Smooth muscle cell (in vitro differentiated cells): Measurements from ENCODE around the gene CADM2. TPM values are rescaled to one million over a fixed set of nuclear protein-coding genes. Genes with fewer than 3 reads are reported as not detected.

Source experiments
- DNase-seq: peaks from one replicate; lab custom pipeline; 2025; ENCODE audit not compliant: unreplicated experiment; lab: John Stamatoyannopoulos, UW
- H2AFZ ChIP-seq: fragments of 200-600 bp; sonication (generic); 2 replicates; pipeline ENCODE4 v1.6.0; 2016; ENCODE audit warnings: antibody characterized with exemption, low read depth, mild to moderate bottlenecking
- H3F3A ChIP-seq: fragments of 200-600 bp; sonication (generic); 2 replicates; pipeline ENCODE4 v1.6.0; 2017; ENCODE audit warnings: antibody characterized with exemption, low read depth
- H3K27ac ChIP-seq: fragments of 200-600 bp; sonication (generic); 2 replicates; pipeline ENCODE4 v1.5.1; 2016; ENCODE audit warnings: low read depth, mild to moderate bottlenecking
- H3K27me3 ChIP-seq: fragments of 200-600 bp; sonication (generic); 2 replicates; pipeline ENCODE4 v1.6.1; 2016; ENCODE audit warnings: low read depth, mild to moderate bottlenecking
- H3K36me3 ChIP-seq: fragments of 200-600 bp; sonication (generic); 2 replicates; pipeline ENCODE4 v1.5.1; 2016; ENCODE audit warnings: low read depth
- H3K4me1 ChIP-seq: fragments of 200-600 bp; sonication (generic); 2 replicates; pipeline ENCODE4 v1.5.1; 2016; ENCODE audit warnings: low read depth
- H3K4me2 ChIP-seq: fragments of 200-600 bp; sonication (generic); 2 replicates; pipeline ENCODE4 v1.6.0; 2016; ENCODE audit warnings: mild to moderate bottlenecking
- H3K4me3 ChIP-seq: fragments of 200-600 bp; sonication (generic); 2 replicates; pipeline ENCODE4 v1.5.1; 2016; ENCODE audit warnings: mild to moderate bottlenecking
- H3K79me2 ChIP-seq: fragments of 200-600 bp; sonication (generic); 2 replicates; pipeline ENCODE4 v1.6.0; 2016; ENCODE audit warnings: low read depth, mild to moderate bottlenecking
- H3K9ac ChIP-seq: fragments of 200-600 bp; sonication (generic); 2 replicates; pipeline ENCODE4 v1.6.0; 2016; ENCODE audit warnings: low read depth
- H3K9me3 ChIP-seq: fragments of 200-600 bp; sonication (generic); replicated peaks from 2 replicates; pipeline ENCODE4 v1.5.1; 2016; ENCODE audit warnings: low read depth
- H4K20me1 ChIP-seq: fragments of 200-600 bp; sonication (generic); 2 replicates; pipeline ENCODE4 v1.6.0; 2016; ENCODE audit warnings: low read depth
- WGBS: methylation state at CpG from one replicate; pipeline ENCODE4 v1.1.7; 2016; ENCODE audit warnings: low lambda C conversion rate; 5-methylcytosine and 5-hydroxymethylcytosine counted together
- polyA plus RNA-seq: library from polyadenylated mRNA; unstranded; fragments of >200 nt; fragmentation: Nextera tagmentation; extraction: Ambion mirVana; gene quantifications from 2 replicates; pipeline ENCODE4 v1.2.1, GENCODE V29; 2016
- total RNA-seq: library from RNA; depleted of rRNA; stranded (reverse); fragments of >200 nt; gene quantifications from 2 replicates; pipeline ENCODE4 v1.2.3, GENCODE V29; 2014
- TF ChIP-seq, protein P1 (sequence below): fragments of 200-600 bp; sonication (generic); IDR thresholded peaks from 2 replicates; pipeline ENCODE4 v1.5.1; 2017; ENCODE audit warnings: borderline replicate concordance, mild to moderate bottlenecking, antibody characterized with exemption; ENCODE audit not compliant: insufficient read depth, poor library complexity, severe bottlenecking

Gene CADM2
- total and polyA plus RNA-seq, 2 experiments from 2014 or later = 0.13 TPM; not detected in 1

DNA sequence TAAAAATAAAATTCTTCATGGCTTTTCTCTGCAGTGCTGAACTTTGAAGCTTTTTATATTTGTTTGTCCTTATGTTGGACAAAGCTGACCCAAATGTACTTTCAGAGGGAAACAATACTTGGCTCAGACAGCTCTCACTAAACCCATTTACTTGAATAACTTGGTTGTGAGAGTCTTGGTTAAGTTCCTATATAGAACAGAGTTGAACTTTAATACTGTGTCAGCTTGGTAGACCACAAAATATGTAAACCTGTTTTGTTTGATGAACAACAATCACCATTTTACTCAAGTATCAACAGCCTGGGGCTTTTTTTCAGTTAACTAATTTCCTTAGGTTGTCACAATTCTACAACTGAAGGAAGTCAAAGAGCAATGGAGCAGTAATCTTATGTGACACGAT, 211.9 kb downstream of the CADM2 start:
- TF ChIP-seq, protein P1, sequence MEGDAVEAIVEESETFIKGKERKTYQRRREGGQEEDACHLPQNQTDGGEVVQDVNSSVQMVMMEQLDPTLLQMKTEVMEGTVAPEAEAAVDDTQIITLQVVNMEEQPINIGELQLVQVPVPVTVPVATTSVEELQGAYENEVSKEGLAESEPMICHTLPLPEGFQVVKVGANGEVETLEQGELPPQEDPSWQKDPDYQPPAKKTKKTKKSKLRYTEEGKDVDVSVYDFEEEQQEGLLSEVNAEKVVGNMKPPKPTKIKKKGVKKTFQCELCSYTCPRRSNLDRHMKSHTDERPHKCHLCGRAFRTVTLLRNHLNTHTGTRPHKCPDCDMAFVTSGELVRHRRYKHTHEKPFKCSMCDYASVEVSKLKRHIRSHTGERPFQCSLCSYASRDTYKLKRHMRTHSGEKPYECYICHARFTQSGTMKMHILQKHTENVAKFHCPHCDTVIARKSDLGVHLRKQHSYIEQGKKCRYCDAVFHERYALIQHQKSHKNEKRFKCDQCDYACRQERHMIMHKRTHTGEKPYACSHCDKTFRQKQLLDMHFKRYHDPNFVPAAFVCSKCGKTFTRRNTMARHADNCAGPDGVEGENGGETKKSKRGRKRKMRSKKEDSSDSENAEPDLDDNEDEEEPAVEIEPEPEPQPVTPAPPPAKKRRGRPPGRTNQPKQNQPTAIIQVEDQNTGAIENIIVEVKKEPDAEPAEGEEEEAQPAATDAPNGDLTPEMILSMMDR = no peak
- H3K27ac ChIP-seq = no peak overlapping the region
- 77% methylated on average over 1 of the region's 1 CpG for WGBS

DNA sequence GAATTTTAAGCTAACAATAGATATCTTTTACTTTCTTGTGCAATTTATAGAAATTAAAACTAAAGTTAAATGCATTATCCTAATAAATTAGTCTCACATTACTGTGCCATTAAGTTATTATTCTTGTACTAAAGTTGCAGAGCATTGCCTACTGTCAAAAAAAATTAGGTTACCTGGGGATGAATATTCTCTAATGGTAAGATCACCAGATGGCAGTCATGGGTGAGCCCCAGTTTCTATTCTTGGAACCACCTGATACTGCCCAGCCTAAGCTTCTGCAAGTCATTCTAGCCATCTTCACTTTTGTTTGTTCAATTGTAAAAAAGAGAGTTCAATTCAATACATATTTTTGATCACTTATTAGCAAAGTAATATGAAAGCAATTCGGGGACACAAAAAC, 213.2 kb downstream of the CADM2 start:
- no peaks in the 10 kb centered on the region for H3K9me3 ChIP-seq
- DNase-seq = no peak
- H4K20me1 ChIP-seq = no peaks in the 10 kb centered on the region
- no peak overlapping the region for H3K9ac ChIP-seq
- H3K4me3 ChIP-seq = no peak overlapping the region
- no peak overlapping the region for H2AFZ ChIP-seq
- no peak overlapping the region for H3K27ac ChIP-seq
- no peaks in the 10 kb centered on the region for H3K36me3 ChIP-seq
- TF ChIP-seq, protein P1 = no peak
- H3K27me3 ChIP-seq = no peaks in the 10 kb centered on the region
- no peaks in the 10 kb centered on the region for H3K4me1 ChIP-seq
- WGBS = 95% methylated on average over 1 of the region's 1 CpG
- H3K79me2 ChIP-seq = no peaks in the 10 kb centered on the region
- H3F3A ChIP-seq = no peaks in the 10 kb centered on the region
- no peak overlapping the region for H3K4me2 ChIP-seq

More for the DNA sequence above, 211.9 kb downstream of the CADM2 start:
- no peak overlapping the region for H3K9ac ChIP-seq
- H2AFZ ChIP-seq = no peak overlapping the region
- no peak overlapping the region for H3K4me2 ChIP-seq
- DNase-seq = no peak
- no peak overlapping the region for H3K4me3 ChIP-seq
- H3K4me1 ChIP-seq = no peaks in the 10 kb centered on the region
- H4K20me1 ChIP-seq = no peaks in the 10 kb centered on the region
- H3K27me3 ChIP-seq = no peaks in the 10 kb centered on the region
- no peaks in the 10 kb centered on the region for H3K9me3 ChIP-seq
- H3F3A ChIP-seq = no peaks in the 10 kb centered on the region
- H3K79me2 ChIP-seq = no peaks in the 10 kb centered on the region
- H3K36me3 ChIP-seq = no peaks in the 10 kb centered on the region

DNA sequence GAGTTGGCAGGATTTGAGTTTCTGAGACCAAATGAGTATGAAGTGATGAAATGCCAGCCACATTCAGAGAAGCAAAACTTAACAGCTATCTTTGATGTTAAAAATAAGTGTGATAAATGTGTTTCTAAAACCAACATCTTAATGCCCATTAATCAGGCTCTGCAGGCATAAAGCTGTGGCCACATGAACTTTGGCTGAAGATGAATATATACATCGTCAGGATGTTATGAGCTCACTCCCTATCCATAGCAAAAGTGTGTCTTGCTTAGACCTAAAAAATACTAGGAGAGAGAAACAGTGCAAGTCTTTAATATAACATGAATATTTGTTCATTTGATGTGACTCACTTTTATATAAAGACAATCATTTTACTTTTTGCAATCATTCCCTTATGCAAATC, 218.0 kb downstream of the CADM2 start:
- Histone ChIP-seq H3K4me1 (no peaks in the 10 kb centered on the region), H3K27ac (no peak overlapping the region), H2AFZ (no peak overlapping the region), H3K79me2 (no peaks in the 10 kb centered on the region), H3K4me2 (no peak overlapping the region), H3K9ac (no peak overlapping the region), H3F3A (no peaks in the 10 kb centered on the region), H3K4me3 (no peak overlapping the region), H3K9me3 (no peaks in the 10 kb centered on the region), H3K27me3 (no peaks in the 10 kb centered on the region), H4K20me1 (no peaks in the 10 kb centered on the region), H3K36me3 (no peaks in the 10 kb centered on the region)
- 94% methylated on average over 1 of the region's 1 CpG for WGBS
- TF ChIP-seq, protein P1 = no peak
- DNase-seq = no peak

DNA sequence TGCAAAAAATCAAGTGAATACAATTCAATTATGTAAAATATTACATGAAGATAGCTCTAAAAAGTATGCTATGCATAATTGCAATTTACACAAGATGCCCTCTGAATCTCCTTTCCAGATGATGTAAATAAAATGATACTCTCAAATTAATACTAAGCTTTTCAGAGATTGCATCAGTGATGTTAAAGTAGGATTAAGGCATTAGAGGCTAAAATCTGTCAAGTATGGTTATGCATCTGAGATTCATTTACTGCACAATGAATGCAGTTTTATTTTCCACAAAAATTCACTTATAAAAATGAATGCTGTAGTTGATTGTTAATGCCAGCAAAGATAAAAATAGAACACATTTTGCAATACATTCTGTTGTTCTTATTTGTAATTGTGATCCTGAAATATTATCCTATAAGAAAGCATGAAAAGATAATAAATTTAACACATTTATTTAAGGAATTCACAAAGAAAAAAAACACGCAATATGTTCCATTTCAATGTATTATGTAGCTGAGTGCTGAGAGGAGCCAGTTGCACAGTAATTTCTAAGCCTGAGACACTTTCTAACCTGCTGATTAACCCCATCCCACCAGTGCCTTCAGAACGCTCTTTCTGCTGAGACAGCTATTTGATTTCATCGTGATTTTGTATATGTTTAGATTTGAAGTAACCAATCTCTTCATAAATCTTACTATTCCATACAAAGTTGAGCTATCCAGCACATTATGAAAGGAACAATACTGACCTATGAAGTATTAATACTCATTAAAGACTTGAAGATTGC, 224.4 kb downstream of the CADM2 start:
- Histone ChIP-seq H3K27me3 (no peaks in the 10 kb centered on the region), H3K9me3 (no peaks in the 10 kb centered on the region), H3K4me3 (no peak overlapping the region), H3K4me1 (no peaks in the 10 kb centered on the region), H3K9ac (no peak overlapping the region), H3K36me3 (no peaks in the 10 kb centered on the region), H3K4me2 (no peak overlapping the region), H4K20me1 (no peaks in the 10 kb centered on the region), H3K27ac (no peak overlapping the region), H3K79me2 (no peaks in the 10 kb centered on the region), H3F3A (no peaks in the 10 kb centered on the region), H2AFZ (no peak overlapping the region)
- DNase-seq = no peak
- WGBS = 93% methylated on average over 3 of the region's 3 CpGs
- TF ChIP-seq, protein P1 = no peak
